ENCODE measurements around the gene PRMT2.

GRCh38 chr21:46655230-46655629, 19.8 kb downstream of the PRMT2 start:
- TF ChIP-seq CTCF (IDR thresholded peaks at IDR 0.05; ENCODE audit: low read depth, low read length) (no peak), MAX (IDR thresholded peaks at IDR 0.05; ENCODE audit: low read depth, low read length) (no peak)

Data from NB4 (cell line).